Inferior parietal cortex (tissue), 1 donor: Measurements from ENCODE around the gene ASAP2.
A peak's percentile ranks its signal among the peaks of the same experiment; 100 is the strongest.

ENCODE experiments used
- DNase-seq: peaks from one replicate; pipeline ENCODE4 v3.0.0-alpha.2; 2016; ENCODE audit errors: extremely low spot score

Gene ASAP2

GRCh38 chr2:9344434-9344833, 137.8 kb downstream of the ASAP2 start:
- no peak for DNase-seq

GRCh38 chr2:9345343-9345742, 138.7 kb downstream of the ASAP2 start:
- no peak for DNase-seq

GRCh38 chr2:9345997-9346396, 139.4 kb downstream of the ASAP2 start:
- no peak for DNase-seq

- DNase-seq = no peak
Measured at GRCh38 chr2:9346885-9347284, 140.3 kb downstream of the ASAP2 start.

- DNase-seq = peak; percentile 41
Measured at GRCh38 chr2:9347411-9347881, 140.8 kb downstream of the ASAP2 start.

- no peak for DNase-seq
Measured at GRCh38 chr2:9354318-9354717, 147.7 kb downstream of the ASAP2 start.

- no peak for DNase-seq
Measured at GRCh38 chr2:9355270-9355669, 148.7 kb downstream of the ASAP2 start.

- DNase-seq = no peak
Measured at GRCh38 chr2:9355716-9356115, 149.1 kb downstream of the ASAP2 start.

GRCh38 chr2:9356261-9356660, 149.6 kb downstream of the ASAP2 start:
- DNase-seq = no peak

GRCh38 chr2:9358846-9359245, 152.2 kb downstream of the ASAP2 start:
- no peak for DNase-seq

- DNase-seq = no peak
Measured at GRCh38 chr2:9359463-9359862, 152.9 kb downstream of the ASAP2 start.

- DNase-seq = no peak
Measured at GRCh38 chr2:9360110-9360509, 153.5 kb downstream of the ASAP2 start.

- DNase-seq = no peak
Measured at GRCh38 chr2:9360701-9361100, 154.1 kb downstream of the ASAP2 start.

- DNase-seq = no peak
Measured at GRCh38 chr2:9364373-9364772, 157.8 kb downstream of the ASAP2 start.

- no peak for DNase-seq
Measured at GRCh38 chr2:9364791-9365497, 158.3 kb downstream of the ASAP2 start.

GRCh38 chr2:9365498-9366019, 158.9 kb downstream of the ASAP2 start:
- DNase-seq = no peak

GRCh38 chr2:9366026-9366425, 159.4 kb downstream of the ASAP2 start:
- no peak for DNase-seq

- DNase-seq = no peak
Measured at GRCh38 chr2:9370746-9371145, 164.1 kb downstream of the ASAP2 start.

- no peak for DNase-seq
Measured at GRCh38 chr2:9373047-9373446, 166.4 kb downstream of the ASAP2 start.

- no peak for DNase-seq
Measured at GRCh38 chr2:9373476-9373875, 166.9 kb downstream of the ASAP2 start.

- no peak for DNase-seq
Measured at GRCh38 chr2:9374071-9374730, 167.6 kb downstream of the ASAP2 start.

GRCh38 chr2:9375857-9376428, 169.3 kb downstream of the ASAP2 start:
- no peak for DNase-seq
